ENCODE data around the gene MMEL1. TPM values are rescaled to one million over a fixed set of nuclear protein-coding genes. Genes with fewer than 3 reads are reported as not detected.

The MMEL1 gene
- total and polyA plus RNA-seq, 2 experiments from 2014 or later, result 0.57 to 0.90 TPM

DNA sequence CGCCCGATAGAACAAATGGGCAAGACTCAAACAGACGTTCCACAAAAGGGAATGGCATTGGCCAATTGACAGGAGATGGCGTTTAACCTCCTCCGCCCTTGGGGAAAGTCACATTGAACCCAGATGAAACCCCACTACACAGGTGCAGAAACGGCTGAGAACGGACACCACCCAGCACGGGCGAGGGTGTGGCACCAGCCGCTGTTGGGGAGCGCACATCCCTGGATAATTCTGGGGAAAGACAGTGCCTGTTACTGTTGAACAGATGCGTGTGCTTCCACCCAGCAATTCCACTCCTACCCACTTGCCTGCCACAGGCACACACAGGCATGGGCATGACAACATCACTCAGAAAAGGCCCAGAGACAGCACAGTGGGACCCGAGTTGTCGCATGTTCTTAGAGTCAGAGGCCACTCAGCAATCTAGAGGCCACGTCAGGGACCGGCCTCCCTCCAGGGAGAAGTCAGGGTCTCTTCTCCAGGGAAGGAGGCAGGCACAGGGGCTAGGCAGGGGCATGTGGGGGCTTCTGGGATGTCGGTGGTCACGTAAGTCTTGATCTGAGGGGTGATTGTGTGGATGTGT, 31.0 kb downstream of the MMEL1 start (continued):
- TF ChIP-seq, protein P1, sequence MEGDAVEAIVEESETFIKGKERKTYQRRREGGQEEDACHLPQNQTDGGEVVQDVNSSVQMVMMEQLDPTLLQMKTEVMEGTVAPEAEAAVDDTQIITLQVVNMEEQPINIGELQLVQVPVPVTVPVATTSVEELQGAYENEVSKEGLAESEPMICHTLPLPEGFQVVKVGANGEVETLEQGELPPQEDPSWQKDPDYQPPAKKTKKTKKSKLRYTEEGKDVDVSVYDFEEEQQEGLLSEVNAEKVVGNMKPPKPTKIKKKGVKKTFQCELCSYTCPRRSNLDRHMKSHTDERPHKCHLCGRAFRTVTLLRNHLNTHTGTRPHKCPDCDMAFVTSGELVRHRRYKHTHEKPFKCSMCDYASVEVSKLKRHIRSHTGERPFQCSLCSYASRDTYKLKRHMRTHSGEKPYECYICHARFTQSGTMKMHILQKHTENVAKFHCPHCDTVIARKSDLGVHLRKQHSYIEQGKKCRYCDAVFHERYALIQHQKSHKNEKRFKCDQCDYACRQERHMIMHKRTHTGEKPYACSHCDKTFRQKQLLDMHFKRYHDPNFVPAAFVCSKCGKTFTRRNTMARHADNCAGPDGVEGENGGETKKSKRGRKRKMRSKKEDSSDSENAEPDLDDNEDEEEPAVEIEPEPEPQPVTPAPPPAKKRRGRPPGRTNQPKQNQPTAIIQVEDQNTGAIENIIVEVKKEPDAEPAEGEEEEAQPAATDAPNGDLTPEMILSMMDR (conservative IDR thresholded peaks at IDR 0.05; ENCODE audit: low read depth in 2 of 2), result no peak
- TF ChIP-seq POLR2AphosphoS5 (IDR thresholded peaks at IDR 0.05; ENCODE audit: low read depth) (no peak), STAT1 (IDR thresholded peaks at IDR 0.05; ENCODE audit: unreplicated experiment) (no peak), CREB1 (CRISPR knock-in tag; IDR thresholded peaks at IDR 0.05; ENCODE audit: low read depth) (no peak)
- TF ChIP-seq, protein P2, sequence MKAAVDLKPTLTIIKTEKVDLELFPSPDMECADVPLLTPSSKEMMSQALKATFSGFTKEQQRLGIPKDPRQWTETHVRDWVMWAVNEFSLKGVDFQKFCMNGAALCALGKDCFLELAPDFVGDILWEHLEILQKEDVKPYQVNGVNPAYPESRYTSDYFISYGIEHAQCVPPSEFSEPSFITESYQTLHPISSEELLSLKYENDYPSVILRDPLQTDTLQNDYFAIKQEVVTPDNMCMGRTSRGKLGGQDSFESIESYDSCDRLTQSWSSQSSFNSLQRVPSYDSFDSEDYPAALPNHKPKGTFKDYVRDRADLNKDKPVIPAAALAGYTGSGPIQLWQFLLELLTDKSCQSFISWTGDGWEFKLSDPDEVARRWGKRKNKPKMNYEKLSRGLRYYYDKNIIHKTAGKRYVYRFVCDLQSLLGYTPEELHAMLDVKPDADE (IDR thresholded peaks at IDR 0.05), result no peak

DNA sequence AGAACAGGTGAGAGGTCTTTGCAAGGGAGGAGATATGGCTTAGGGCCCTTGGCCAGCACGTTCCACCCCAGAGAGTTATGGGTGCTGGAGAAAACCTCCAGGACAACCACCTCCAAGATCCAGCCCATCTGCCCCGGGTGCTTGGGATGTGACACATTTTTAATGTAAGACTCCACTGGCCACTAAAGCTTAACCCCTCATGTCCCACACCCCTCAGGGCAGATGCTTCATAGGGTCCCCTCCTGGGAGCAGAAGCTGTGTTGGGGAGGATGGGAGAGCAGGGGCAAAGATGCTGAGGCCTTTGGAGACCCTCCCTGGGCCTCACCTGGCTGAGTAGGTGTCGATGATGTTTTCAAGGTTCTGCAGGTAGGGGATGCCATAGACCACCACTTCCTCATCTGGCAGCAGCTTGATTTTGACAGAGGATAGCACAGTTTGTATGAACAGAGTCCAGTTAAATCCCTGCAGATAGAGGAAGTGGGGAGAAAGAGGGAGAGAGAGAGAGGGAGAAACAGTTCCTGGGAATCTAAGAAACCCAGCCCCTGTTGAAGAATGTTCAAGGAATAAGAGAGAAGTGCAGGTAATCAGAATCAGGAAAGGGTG, 34.4 kb downstream of the MMEL1 start:
- no peaks in the 10 kb centered on the region for H3K36me3 ChIP-seq (ENCODE audit: insufficient read depth)
- no peaks in the 10 kb centered on the region for H3K4me1 Mint-ChIP-seq
- no peaks in the 10 kb centered on the region for H4K20me1 ChIP-seq (replicated peaks; ENCODE audit: insufficient read depth)
- no peak overlapping the region for H2AFZ ChIP-seq
- no peaks in the 10 kb centered on the region for H3K79me2 ChIP-seq (replicated peaks; ENCODE audit: insufficient read depth)
- no peaks in the 10 kb centered on the region for H3K4me1 ChIP-seq (ENCODE audit: insufficient read depth)
- no peaks in the 10 kb centered on the region for H3F3A ChIP-seq (replicated peaks; ENCODE audit: low read depth)
- H3K9me2 ChIP-seq (ENCODE audit: insufficient read depth), result no peaks in the 10 kb centered on the region
- H3K4me3 Mint-ChIP-seq, result no peak overlapping the region
- TF ChIP-seq, protein P1 (conservative IDR thresholded peaks at IDR 0.05; ENCODE audit: low read depth in 2 of 2), result peak in 1 of 2 experiments; percentile 61; a peak in 3 of 4 replicates
- TF ChIP-seq CREB1 (CRISPR knock-in tag; IDR thresholded peaks at IDR 0.05; ENCODE audit: low read depth), result no peak
- peaks cover 8% of the 10 kb centered on the region for H3K27me3 Mint-ChIP-seq (ENCODE audit: insufficient read depth, low read depth, poor library complexity)
- H3K9me3 Mint-ChIP-seq, result peaks cover 4% of the 10 kb centered on the region; the same call in 2 of the 3 replicates
- H3K4me3 ChIP-seq, result no peak overlapping the region
- no peaks in the 10 kb centered on the region for H3K27me3 ChIP-seq (ENCODE audit: insufficient read depth)
- no peak overlapping the region for H3K4me2 ChIP-seq
- no peak for ATAC-seq
- DNase-seq (ENCODE audit: low spot score), result no peak
- no peak overlapping the region for H3K27ac ChIP-seq (ENCODE audit: low read depth)
- no peak overlapping the region for H3K27ac Mint-ChIP-seq
- no peaks in the 10 kb centered on the region for H3K36me3 Mint-ChIP-seq (ENCODE audit: low read depth)

Measured in GM23338 (cell line).